HepG2 (cell line): ENCODE data around the gene ERC1. TPM values are rescaled to one million over a fixed set of nuclear protein-coding genes. Genes with fewer than 3 reads are reported as not detected.

Experiments used
- ATAC-seq: fragments of 200-7000 bp; cut with Tn5 transposase; 3 replicates; pipeline ENCODE4 v1.9.1; 2020; ENCODE audit warnings: mild to moderate bottlenecking, moderate library complexity
- BruUV-seq: library from RNA; stranded (reverse); fragments of 400-500 nt; replicated peaks from 2 replicates; lab custom pipeline; 2021; lab: Mats Ljungman, UMichigan
- CTCF ChIA-PET: fragments of 300-600 bp; formaldehyde crosslinking; extraction: SDS; loops from one replicate; lab custom pipeline; 2021; ENCODE audit warnings: low total read pairs, inconsistent platforms, low intra/inter-chr PET ratio; lab: Yijun Ruan, JAX
- POLR2A ChIA-PET: fragments of 350-600 bp; sonication (Branson Sonifier 250); formaldehyde crosslinking; loops from one replicate; lab custom pipeline; 2020; ENCODE audit warnings: antibody characterized with exemption, inconsistent platforms; lab: Yijun Ruan, JAX
- DNase-seq: peaks from one replicate; pipeline ENCODE4 v3.0.0-alpha.2; 2015; ENCODE audit warnings: low spot score
- FAIRE-seq: peaks from 3 replicates; lab custom pipeline; 2011; peaks lifted over from hg19 to GRCh38; lab: Jason Lieb, UNC
- H2AFZ ChIP-seq: one replicate; pipeline ENCODE4 v1.6.1; 2011; ENCODE audit warnings: low read length, inconsistent platforms
- H3K27ac ChIP-seq: fragments of 300-600 bp; 3 replicates; pipeline ENCODE4 v1.8.0; 2011; ENCODE audit warnings: mixed run types, mild to moderate bottlenecking, mixed read lengths, low read length, inconsistent platforms; ENCODE audit not compliant: insufficient read depth; ENCODE audit errors: extremely low read length
- H3K27me3 ChIP-seq, 2 experiments: fragments of 200-600 bp in 1 of 2; 2 replicates in 1 of 2; 3 replicates in 1 of 2; pipeline versions ENCODE4 v1.6.0 to v1.8.0; 2011; ENCODE audit warnings: low read length in 2 of 2, mild to moderate bottlenecking in 2 of 2, moderate library complexity in 2 of 2, inconsistent platforms in 1 of 2; ENCODE audit not compliant: insufficient read depth in 2 of 2, control insufficient read depth in 1 of 2
- H3K36me3 ChIP-seq, 2 experiments: fragments of 200-600 bp in 1 of 2; replicated peaks in 1 of 2; 2 replicates in 1 of 2; 3 replicates in 1 of 2; pipeline versions ENCODE4 v1.5.1 to v1.8.0; 2011; ENCODE audit warnings: low read length in 2 of 2, inconsistent platforms in 1 of 2; ENCODE audit not compliant: insufficient read depth in 2 of 2, control insufficient read depth in 1 of 2
- H3K4me1 ChIP-seq: 2 replicates; pipeline ENCODE4 v1.5.1; 2012; ENCODE audit warnings: low read length, inconsistent platforms; ENCODE audit not compliant: insufficient read depth
- H3K4me2 ChIP-seq: 2 replicates; pipeline ENCODE4 v1.6.0; 2011; ENCODE audit warnings: low read depth, low read length, inconsistent platforms
- H3K4me3 ChIP-seq, 3 experiments: fragments of 200-600 bp in 1 of 3; sonication (generic), shearing (Covaris generic) in 1 of 3; replicated peaks in 1 of 3; 2 replicates each; pipeline ENCODE4 v1.5.1; 2011 to 2016; ENCODE audit warnings: low read length in 3 of 3, inconsistent platforms in 2 of 3, low read depth in 2 of 3, mild to moderate bottlenecking in 2 of 3, control low read depth in 1 of 3, mixed read lengths in 1 of 3; ENCODE audit not compliant: insufficient read depth in 1 of 3
- H3K79me2 ChIP-seq: one replicate; pipeline ENCODE4 v1.6.1; 2011; ENCODE audit warnings: low read length, inconsistent platforms; ENCODE audit not compliant: insufficient read depth
- H3K9ac ChIP-seq: 2 replicates; pipeline ENCODE4 v1.6.0; 2011; ENCODE audit warnings: mild to moderate bottlenecking, low read depth, low read length, inconsistent platforms; ENCODE audit not compliant: insufficient read depth
- H3K9me3 ChIP-seq: 2 replicates; pipeline ENCODE4 v1.5.1; 2012; ENCODE audit warnings: mild to moderate bottlenecking, low read length
- H4K20me1 ChIP-seq: 2 replicates; pipeline ENCODE4 v1.6.0; 2011; ENCODE audit warnings: inconsistent platforms, mild to moderate bottlenecking, low read length, moderate library complexity; ENCODE audit not compliant: insufficient read depth
- CHCHD3 ChIP-seq: sonication (generic); formaldehyde crosslinking; IDR thresholded peaks from 2 replicates; pipeline ENCODE4 v1.8.0; 2022; ENCODE audit warnings: mild to moderate bottlenecking, missing genetic modification reagents, moderate library complexity
- GFI1 ChIP-seq: sonication (generic); formaldehyde crosslinking; IDR thresholded peaks from 2 replicates; pipeline ENCODE4 v1.5.0; 2020; ENCODE audit warnings: missing genetic modification reagents, mild to moderate bottlenecking, borderline replicate concordance
- HIVEP1 ChIP-seq: sonication (generic); formaldehyde crosslinking; IDR thresholded peaks from 2 replicates; pipeline ENCODE4 v1.4.0; 2020; ENCODE audit warnings: mild to moderate bottlenecking, missing genetic modification reagents
- HNF4G ChIP-seq, 2 experiments: sonication (generic) in 1 of 2; formaldehyde crosslinking in 1 of 2; IDR thresholded peaks; 2 replicates each; pipeline versions ENCODE4 v1.4.0 to v1.6.1; 2011 to 2020; ENCODE audit warnings: borderline replicate concordance in 2 of 2, low read depth in 2 of 2, mild to moderate bottlenecking in 2 of 2, low read length in 1 of 2, missing genetic modification reagents in 1 of 2, moderate library complexity in 1 of 2
- KLF15 ChIP-seq: sonication (generic); formaldehyde crosslinking; IDR thresholded peaks from 2 replicates; pipeline ENCODE4 v1.8.1; 2023; ENCODE audit warnings: borderline replicate concordance, mild to moderate bottlenecking, inconsistent platforms, missing genetic modification reagents, mixed read lengths
- MIXL1 ChIP-seq: IDR thresholded peaks from 2 replicates; pipeline ENCODE4 v1.6.1; 2016
- MYNN ChIP-seq: sonication (generic); formaldehyde crosslinking; IDR thresholded peaks from 2 replicates; pipeline ENCODE4 v1.4.0; 2020; ENCODE audit warnings: mild to moderate bottlenecking, low read depth, missing genetic modification reagents
- PAF1 ChIP-seq: IDR thresholded peaks from 2 replicates; pipeline ENCODE4 v1.6.1; 2016; ENCODE audit warnings: missing genetic modification reagents, missing compliant biosample characterization
- RELA ChIP-seq: sonication (generic); formaldehyde crosslinking; IDR thresholded peaks from 2 replicates; pipeline ENCODE4 v1.4.0; 2020; ENCODE audit warnings: missing genetic modification reagents
- SIN3B ChIP-seq: fragments of 150-350 bp; IDR thresholded peaks from 2 replicates; pipeline ENCODE4 v1.6.1; 2014; ENCODE audit warnings: low read length
- SMAD9 ChIP-seq: sonication (generic); formaldehyde crosslinking; IDR thresholded peaks from 2 replicates; pipeline ENCODE4 v1.5.1; 2020; ENCODE audit warnings: mild to moderate bottlenecking, missing genetic modification reagents
- SOX5 ChIP-seq: IDR thresholded peaks from 2 replicates; pipeline ENCODE4 v1.6.1; 2016; ENCODE audit warnings: borderline replicate concordance
- TRIM24 ChIP-seq: sonication (generic); formaldehyde crosslinking; IDR thresholded peaks from 2 replicates; pipeline ENCODE4 v1.8.0; 2022; ENCODE audit warnings: mild to moderate bottlenecking, missing genetic modification reagents
- ZFX ChIP-seq: sonication (generic); formaldehyde crosslinking; IDR thresholded peaks from 2 replicates; pipeline ENCODE4 v1.4.0; 2020; ENCODE audit warnings: mild to moderate bottlenecking, low read depth, missing genetic modification reagents, moderate library complexity
- ZMAT3 ChIP-seq: sonication (generic); formaldehyde crosslinking; conservative IDR thresholded peaks from 2 replicates; pipeline ENCODE4 v1.7.0; 2021; ENCODE audit warnings: missing genetic modification reagents
- ZNF589 ChIP-seq: sonication (generic); formaldehyde crosslinking; conservative IDR thresholded peaks from 2 replicates; pipeline ENCODE4 v1.8.0; 2022; ENCODE audit warnings: mild to moderate bottlenecking, moderate library complexity, missing genetic modification reagents
- ZNF607 ChIP-seq: sonication (generic); formaldehyde crosslinking; IDR thresholded peaks from 2 replicates; pipeline ENCODE4 v1.5.1; 2020; ENCODE audit warnings: missing genetic modification reagents, mild to moderate bottlenecking, borderline replicate concordance
- WGBS: methylation state at CpG from one replicate; pipeline ENCODE4 v1.1.6; 2017; ENCODE audit warnings: low lambda C conversion rate; 5-methylcytosine and 5-hydroxymethylcytosine counted together
- in situ Hi-C: cut with HindIII; loops from 2 replicates; pipeline ENCODE4 v1.10.0; 2017; ENCODE audit warnings: low pct_unique_long_range_greater_than_20kb; ENCODE audit not compliant: extremely low pct_ligation_motif_present
- intact Hi-C: fragments of 100-400 bp; cut with micrococcal nuclease; formaldehyde crosslinking; loops from one replicate; pipeline ENCODE4 v1.10.0; 2022; ENCODE audit not compliant: unreplicated experiment
- polyA plus RNA-seq, 8 experiments: library from polyadenylated mRNA; depleted of rRNA in 3 of 8; stranded (reverse) in 7 of 8; unstranded in 1 of 8; fragments of >200 nt; fragmentation: Illumina TruSeq in 4 of 8; extraction: Trizol in 4 of 8; gene quantifications; 2 replicates each; pipeline versions ENCODE4 v1.2.1 to v1.2.3, GENCODE V29; 2011 to 2016; ENCODE audit warnings: low read depth in 4 of 8, missing spikeins in 1 of 8, mixed read lengths in 1 of 8; ENCODE audit not compliant: insufficient read depth in 1 of 8
- total RNA-seq, 5 experiments: library from RNA; depleted of rRNA; stranded (reverse); fragments of >200 nt; fragmentation: Illumina TruSeq; extraction: Trizol; gene quantifications; 2 replicates each; pipeline ENCODE4 v1.2.3, GENCODE V29; 2016; ENCODE audit warnings: low read depth in 1 of 5
- TF ChIP-seq, protein P1 (sequence below): sonication (generic); formaldehyde crosslinking; IDR thresholded peaks from 2 replicates; pipeline ENCODE4 v1.4.0; 2020; ENCODE audit warnings: missing genetic modification reagents
- TF ChIP-seq, protein P2 (sequence below): IDR thresholded peaks from 2 replicates; pipeline ENCODE4 v1.6.1; 2016; ENCODE audit warnings: low read depth, control low read depth

ERC1 gene
- total and polyA plus RNA-seq, 2 of the 13 experiments (the other 11 are each of a cell fraction or from before 2014, with no cell fraction given), result 6.1 to 12.4 TPM

DNA sequence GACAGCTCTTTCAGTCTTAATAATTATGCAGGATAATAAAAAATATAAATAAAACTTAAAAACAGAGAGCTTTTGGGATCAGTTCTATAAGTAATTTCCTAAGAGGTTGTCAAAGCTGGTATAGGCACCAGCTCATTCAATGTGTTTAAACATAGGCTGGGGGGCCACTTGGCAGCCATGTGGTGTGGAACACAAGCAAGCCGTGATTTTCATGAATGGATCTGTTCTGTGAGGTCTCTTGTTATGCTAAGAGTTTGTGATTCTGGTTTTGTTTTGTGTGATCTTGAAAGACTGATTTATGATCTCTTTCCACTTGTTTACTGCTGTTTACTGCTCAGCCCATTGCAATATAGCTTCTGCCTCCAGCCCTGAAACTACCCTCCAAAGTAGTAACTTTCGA, 362.4 kb downstream of the ERC1 start:
- WGBS, result 96% methylated on average over 2 of the region's 2 CpGs
- FAIRE-seq, result no peak
- ATAC-seq, result no peak
- DNase-seq, result no peak
- no peaks in the 10 kb centered on the region for H3K79me2 ChIP-seq
- ChIA-PET POLR2A (no interaction called here), CTCF (no interaction called here)
- H3K9ac ChIP-seq, result no peak overlapping the region
- no peaks in the 10 kb centered on the region for H3K36me3 ChIP-seq
- intact Hi-C loops (no loop called here), in situ Hi-C loops (no loop called here)
- no peak overlapping the region for H3K4me2 ChIP-seq
- BruUV-seq, result no TSS peak
- H3K27ac ChIP-seq, result no peak overlapping the region
- TF ChIP-seq KLF15 (CRISPR knock-in tag) (no peak), HIVEP1 (CRISPR knock-in tag) (no peak), HNF4G (IDR thresholded peaks at IDR 0.05; ENCODE audit: borderline replicate concordance, low read depth, low read length) (no peak), HNF4G (CRISPR knock-in tag; IDR thresholded peaks at IDR 0.05; ENCODE audit: borderline replicate concordance, low read depth) (no peak), SOX5 (CRISPR knock-in tag) (no peak), MYNN (no peak), ZMAT3 (CRISPR knock-in tag) (no peak)
- TF ChIP-seq, protein P1, sequence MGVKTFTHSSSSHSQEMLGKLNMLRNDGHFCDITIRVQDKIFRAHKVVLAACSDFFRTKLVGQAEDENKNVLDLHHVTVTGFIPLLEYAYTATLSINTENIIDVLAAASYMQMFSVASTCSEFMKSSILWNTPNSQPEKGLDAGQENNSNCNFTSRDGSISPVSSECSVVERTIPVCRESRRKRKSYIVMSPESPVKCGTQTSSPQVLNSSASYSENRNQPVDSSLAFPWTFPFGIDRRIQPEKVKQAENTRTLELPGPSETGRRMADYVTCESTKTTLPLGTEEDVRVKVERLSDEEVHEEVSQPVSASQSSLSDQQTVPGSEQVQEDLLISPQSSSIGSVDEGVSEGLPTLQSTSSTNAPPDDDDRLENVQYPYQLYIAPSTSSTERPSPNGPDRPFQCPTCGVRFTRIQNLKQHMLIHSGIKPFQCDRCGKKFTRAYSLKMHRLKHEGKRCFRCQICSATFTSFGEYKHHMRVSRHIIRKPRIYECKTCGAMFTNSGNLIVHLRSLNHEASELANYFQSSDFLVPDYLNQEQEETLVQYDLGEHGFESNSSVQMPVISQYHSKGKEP (CRISPR knock-in tag), result no peak
- no peaks in the 10 kb centered on the region for H4K20me1 ChIP-seq
- H3K9me3 ChIP-seq, result no peaks in the 10 kb centered on the region
- no peak overlapping the region for H3K4me3 ChIP-seq
- H2AFZ ChIP-seq, result no peak overlapping the region
- peaks cover 19% of the 10 kb centered on the region; the same call in 1 of the 2 replicates for H3K4me1 ChIP-seq
- no peaks in the 10 kb centered on the region for H3K27me3 ChIP-seq

- in situ Hi-C loops (no loop called here), intact Hi-C loops (no loop called here)
- no peak overlapping the region for H3K4me3 ChIP-seq
- H3K9ac ChIP-seq, result no peak overlapping the region
- H3K9me3 ChIP-seq, result no peaks in the 10 kb centered on the region
- H4K20me1 ChIP-seq, result no peaks in the 10 kb centered on the region
- DNase-seq (no peak), FAIRE-seq (no peak), ATAC-seq (no peak)
- WGBS, result 94% methylated on average over 4 of the region's 4 CpGs
- H3K36me3 ChIP-seq, result no peaks in the 10 kb centered on the region
- peaks cover 12% of the 10 kb centered on the region; the same call in 1 of the 2 replicates for H3K4me1 ChIP-seq
- no peaks in the 10 kb centered on the region for H3K79me2 ChIP-seq
- no peak overlapping the region for H3K27ac ChIP-seq
- CTCF ChIA-PET, result no interaction called here
- POLR2A ChIA-PET, result no interaction called here
- H2AFZ ChIP-seq, result no peak overlapping the region
- no peak overlapping the region for H3K4me2 ChIP-seq
- BruUV-seq, result no TSS peak
- no peaks in the 10 kb centered on the region for H3K27me3 ChIP-seq
- TF ChIP-seq ZFX (CRISPR knock-in tag) (no peak), CHCHD3 (CRISPR knock-in tag) (no peak), GFI1 (no peak), MIXL1 (CRISPR knock-in tag) (no peak), SIN3B (no peak), TRIM24 (CRISPR knock-in tag) (no peak), PAF1 (CRISPR knock-in tag) (no peak), SMAD9 (CRISPR knock-in tag) (no peak), ZNF607 (CRISPR knock-in tag) (no peak), ZNF589 (CRISPR knock-in tag) (no peak), RELA (CRISPR knock-in tag) (no peak)
- TF ChIP-seq, protein P2, sequence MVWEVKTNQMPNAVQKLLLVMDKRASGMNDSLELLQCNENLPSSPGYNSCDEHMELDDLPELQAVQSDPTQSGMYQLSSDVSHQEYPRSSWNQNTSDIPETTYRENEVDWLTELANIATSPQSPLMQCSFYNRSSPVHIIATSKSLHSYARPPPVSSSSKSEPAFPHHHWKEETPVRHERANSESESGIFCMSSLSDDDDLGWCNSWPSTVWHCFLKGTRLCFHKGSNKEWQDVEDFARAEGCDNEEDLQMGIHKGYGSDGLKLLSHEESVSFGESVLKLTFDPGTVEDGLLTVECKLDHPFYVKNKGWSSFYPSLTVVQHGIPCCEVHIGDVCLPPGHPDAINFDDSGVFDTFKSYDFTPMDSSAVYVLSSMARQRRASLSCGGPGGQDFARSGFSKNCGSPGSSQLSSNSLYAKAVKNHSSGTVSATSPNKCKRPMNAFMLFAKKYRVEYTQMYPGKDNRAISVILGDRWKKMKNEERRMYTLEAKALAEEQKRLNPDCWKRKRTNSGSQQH (CRISPR knock-in tag), result no peak
Observed at GRCh38 chr12:1355396-1355795, 364.4 kb downstream of the ERC1 start.
